Suppressor macrophage treated with lipopolysaccharide for 1 hour (primary cell): ENCODE measurements around the gene RPTOR.

Experiments used
- DNase-seq, 3 donors: peaks; one replicate each; pipeline ENCODE4 v3.0.0-alpha.2; 2020 to 2022

Gene RPTOR

DNA sequence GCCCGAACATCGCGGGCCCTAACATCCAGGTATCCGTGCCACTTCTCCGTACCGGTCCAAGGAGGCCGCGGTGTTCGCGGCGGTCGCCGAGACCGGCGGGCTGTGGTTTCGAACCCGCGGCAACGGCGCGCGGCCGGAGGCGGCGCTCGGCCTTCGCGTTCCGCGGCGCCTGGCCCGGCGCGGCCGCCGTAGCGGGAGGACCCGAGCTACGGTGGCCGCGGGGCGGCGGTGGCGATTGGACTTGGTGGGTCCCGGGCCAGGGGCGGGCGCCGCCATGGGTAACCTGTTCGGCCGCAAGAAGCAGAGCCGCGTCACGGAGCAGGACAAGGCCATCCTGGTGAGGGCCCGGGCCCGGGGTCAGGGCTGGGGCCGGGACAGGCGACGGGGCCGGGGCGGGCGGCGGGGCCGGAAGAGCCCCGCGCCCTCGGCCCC is 447.0 kb downstream of the RPTOR start, which contains the start of gene CHMP6:
CHMP6 (plus strand) TSS at position 197 of the 432 bp plus-strand sequence; CDS start at position 275, 78 bp downstream.
- peak; percentile 87 to 96 (median 93) for DNase-seq

DNA sequence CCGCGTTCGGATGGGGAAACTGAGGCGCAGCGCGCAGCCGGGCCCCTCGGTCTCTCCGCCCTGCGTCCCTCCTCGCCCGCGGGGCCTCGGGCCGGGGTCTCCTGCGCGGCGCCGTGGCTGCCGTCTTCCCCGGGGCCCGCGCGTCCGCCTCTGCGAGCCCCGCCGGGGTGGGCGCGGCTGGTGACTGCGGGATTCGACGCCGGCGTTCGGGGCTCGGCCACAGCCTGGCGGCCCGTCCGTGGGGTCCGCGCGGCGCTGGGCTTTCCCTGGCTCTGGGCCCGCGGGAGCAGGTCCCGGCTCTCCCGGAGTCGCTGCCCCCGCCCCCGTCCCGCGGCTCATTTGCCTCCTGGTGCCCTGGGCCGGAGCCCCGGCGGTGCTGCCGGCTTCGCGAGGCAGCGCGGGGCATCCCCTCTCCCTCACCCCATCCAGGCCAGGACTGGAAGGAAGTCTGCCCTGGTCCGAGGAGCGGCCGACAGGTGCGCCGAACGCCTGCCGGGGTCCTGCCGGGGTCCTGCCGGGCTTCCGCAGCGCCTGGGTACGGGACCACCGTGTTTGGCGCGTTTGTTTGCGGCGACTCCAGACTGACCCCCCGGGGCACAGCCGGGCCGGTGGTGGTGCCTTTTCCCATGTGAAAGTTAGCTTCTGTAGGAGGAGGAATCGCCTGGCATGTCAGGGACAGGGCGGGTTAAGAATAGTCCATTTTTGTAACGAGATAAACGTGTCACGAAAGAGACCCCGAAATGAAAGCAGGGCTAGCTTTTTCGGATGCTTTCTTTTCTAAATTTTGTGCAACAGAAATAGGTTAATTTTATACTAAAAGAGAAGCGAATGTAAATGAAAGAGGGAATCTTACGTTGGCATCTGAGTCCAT is 447.7 kb downstream of the RPTOR start:
- DNase-seq, result peak; percentile 35 to 66 (median 43)

DNA sequence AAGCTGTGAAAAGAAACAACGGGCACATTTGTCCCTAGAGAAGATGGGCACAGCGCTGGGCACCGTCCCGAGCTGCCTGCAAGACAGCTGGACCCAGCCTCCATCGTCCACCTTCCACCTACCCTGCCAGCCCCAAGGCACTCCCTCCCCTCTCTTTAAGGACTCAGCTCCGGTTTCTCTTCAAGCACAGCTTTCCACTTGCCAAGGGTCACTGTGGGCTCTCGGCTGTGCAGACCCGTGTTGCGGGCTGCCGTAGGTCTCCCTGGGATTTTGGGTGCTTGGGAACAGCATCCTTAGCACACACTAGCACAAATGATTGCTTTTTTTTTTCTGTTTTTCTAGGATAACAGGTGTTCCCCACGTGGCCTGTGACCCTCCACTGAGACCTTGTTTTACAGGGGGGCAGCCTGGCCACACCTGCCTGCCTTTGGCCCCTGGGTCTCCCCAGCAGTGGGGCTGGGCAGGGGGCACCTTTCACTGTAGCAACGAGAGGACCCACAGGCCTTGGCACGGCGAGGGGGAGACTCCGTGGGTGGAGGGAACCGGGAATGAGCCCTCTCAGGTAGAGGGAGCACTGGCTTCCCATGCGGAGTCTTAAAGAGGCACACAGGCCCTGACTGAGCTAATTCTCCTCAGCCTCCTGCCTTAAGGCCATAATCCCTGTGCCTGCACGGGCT is 448.4 kb downstream of the RPTOR start:
- DNase-seq, result no peak

DNA sequence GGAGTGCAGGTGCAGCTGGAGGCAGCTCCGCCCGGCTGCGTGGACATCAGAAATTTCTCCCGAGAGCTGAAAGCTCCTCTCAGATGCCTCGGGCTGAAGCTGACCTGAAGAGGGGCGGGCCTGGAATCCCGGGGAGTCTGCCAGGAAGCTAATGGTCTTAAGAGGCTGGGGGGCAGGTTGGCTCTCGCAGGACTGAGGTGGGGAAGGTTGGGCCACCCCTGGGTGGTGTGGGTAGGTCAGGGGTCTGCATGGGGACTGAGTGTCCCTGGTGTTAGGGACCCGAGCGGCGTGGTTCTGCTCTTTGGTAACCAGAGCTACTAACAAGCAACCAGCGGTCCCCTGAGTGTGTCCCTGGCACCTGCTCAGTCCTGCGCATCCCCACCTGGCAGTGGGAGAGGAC is 450.5 kb downstream of the RPTOR start:
- no peak for DNase-seq

DNA sequence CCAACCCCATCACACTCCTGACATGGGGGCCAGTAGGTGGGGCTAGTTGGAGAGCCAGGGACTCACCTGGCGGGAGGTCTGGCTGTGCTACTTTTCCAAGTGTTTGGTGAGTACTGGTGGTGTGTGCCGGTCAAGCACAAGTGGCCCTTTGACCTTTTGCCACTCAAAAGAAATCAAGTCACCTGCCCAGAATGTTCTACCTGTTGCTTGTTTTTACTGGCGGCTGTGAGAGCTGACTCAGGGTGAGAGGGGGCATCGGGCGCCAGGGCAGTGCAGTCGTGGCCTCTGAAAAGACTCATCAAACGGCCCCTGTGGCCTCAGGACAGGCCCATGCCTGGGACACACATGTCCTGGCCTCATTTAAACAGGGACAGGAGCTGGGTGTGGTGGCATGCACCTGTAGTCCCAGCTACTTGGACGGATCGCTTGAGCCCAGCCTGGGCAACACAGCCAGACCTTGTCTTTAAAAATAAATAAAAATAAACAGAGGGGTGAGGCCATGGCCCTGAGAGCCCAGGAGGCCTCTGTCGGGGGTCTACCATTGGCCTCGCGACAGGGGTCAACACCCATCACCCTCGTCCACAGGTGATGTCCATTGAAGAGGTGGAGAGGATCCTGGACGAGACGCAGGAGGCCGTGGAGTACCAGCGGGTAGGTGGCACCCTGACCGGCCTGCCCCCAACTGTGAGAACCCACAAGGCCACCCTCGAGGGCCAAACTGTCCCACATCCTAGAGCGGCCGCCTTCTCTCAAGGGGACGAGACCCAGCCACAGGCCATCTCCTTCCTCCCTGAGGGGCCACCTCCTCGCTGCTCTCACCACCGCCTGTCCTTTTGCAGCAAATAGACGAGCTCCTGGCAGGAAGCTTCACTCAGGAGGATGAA is 452.0 kb downstream of the RPTOR start:
- DNase-seq, result no peak

DNA sequence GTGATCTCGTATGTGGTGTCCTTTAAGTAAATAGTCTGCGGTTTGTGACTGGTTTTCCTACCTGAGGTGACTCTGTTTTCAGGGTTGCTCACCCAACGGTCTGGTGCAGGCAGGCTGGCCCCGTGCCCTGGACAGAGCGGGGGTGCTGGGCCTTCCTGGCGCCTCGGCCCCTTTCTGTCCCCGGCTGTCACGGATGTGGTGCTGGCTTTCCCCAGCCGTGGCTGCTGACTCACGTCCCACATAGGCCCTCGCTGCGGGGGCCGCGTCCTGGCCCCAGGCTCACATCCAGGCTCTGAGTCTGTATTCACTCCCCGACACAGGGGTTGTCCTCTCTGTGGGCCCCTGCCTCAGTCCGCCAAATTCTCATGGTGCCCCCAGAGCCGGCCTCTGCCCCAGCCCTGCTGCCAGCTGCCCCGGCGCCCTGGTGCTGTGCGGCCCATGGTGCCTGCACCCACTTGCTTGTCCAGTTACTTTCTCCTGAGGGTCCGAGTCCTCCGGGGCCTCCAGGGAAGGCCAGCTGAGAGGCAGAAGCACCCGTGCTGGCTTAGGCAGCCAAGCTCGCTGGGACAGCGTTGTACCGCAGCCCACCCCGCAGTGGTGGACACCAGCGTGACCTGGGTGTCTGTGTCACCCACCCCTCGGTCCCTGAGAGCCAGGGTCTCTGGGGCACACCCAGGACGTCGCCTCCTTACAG is 452.9 kb downstream of the RPTOR start:
- peak in 2 of 3 donors; percentile 27 to 51 for DNase-seq

DNA sequence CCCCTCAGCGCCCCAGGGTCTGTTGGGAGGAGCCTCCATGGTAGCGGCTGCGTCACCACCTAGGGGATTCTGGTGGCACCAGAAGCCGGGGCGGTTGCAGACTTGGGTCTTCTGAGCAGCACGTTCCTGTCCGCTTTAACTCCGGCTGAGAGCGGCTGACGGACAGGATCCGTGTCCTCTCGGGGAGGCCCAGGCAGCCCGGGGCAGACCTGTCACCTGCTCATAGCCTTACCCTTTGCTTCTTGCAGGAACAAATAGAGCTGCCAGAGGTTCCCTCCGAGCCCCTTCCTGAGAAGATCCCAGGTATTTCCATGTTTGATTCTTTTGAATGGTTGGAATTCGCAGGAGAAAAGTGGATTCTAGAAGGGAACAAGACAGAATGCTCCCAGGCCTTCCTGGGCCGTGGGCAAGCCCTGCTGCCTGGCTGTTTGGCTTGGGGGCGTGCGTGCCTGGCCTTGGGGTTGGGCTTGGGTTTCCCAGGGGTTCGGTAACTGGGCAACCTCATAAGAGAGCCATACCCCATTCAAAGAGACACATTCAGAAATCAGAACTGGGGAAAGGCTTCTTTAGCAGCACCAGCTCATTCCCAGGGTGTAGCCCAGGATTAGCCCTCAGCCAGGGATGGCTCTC is 453.6 kb downstream of the RPTOR start:
- no peak for DNase-seq

DNA sequence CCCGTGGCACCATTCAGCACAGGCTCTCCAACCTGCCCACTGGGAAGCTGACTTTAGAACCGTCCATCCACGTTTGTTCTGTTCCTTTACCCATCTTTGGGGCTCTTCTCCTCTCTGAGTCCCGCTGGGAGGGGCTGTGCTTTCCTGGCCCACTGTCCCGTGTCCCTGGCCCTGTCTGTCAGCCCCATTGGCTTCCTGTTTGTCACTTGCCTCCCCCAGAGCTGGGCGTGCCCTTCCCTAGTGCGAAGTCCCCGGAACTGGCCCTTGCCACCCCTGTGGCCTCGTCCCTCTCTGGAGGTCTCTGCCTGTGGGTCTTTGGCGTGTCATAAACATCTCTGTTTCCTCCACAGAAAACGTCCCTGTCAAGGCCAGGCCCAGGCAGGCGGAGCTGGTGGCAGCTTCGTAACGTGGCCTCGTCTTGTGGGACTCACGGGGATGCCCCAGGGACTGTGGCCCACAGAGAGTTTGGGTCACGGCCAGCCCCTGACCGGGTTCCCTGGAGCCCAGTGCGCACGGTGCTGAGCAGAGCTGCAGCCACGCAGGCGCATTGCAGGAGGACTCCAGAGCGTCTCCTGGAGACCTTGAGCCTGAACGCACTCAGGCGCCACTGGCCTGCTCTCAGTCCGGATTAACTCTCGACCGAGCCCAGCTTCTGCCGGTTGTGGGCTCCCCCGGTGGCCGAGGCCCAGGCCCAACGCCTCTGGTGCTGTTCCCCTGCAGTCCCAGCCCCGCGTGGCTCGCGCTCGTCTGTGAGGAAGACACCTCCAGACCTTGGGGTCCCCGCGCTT is 454.3 kb downstream of the RPTOR start:
- DNase-seq, result no peak

DNA sequence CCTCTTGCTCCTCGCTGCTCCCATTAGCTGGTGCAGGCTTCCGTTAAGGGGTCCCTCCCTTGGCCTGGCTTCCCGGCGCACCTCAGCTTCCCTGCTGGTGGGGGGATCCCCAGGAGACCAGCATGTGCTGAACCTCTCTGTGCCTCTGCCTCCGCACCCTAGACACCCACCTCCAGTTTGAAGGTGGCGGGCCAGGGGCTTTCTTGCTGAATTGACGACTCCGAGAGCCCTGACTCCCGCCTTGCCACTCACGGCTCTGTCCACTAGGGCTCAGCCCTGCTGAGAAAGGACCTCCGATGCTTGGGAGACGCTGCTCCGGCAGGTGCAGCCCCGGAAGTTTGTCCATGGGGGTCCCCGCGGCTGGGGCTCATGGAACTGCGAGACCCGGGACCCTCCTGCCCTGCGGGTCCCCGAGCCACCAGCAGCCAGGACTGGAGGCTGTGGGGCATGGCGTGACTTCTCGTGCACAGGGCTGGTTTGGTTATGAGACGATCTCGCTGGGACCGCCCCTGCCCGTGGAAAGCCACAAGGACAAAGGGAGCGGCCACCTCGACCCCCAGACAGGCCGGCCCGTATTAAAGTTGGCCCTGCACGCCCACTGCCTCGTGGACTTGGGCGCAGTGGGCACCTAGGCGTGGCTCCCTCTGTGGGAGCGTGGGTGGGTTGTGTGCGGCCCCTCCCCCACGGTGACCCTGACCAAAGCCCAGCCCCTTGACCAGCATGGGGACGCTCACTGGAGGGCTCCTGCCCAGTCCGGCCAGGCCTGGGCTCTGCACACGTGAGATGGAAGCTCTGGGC is 455.1 kb downstream of the RPTOR start:
- no peak for DNase-seq

DNA sequence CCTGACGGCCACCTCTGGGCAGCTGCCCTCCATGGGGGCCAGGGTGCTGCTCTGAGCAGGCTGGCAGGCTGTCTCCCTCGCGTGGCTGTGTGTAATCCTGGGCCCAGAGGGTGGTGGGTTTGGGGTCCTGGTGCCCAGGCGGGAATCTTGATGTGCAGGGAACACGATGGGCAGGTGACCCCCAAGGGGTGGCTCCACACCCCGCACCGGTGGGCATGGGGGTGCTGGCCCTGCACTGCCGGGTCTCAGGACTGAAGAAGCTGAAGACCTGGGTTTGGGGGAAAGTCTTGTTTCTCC is 455.6 kb downstream of the RPTOR start:
- no peak for DNase-seq

DNA sequence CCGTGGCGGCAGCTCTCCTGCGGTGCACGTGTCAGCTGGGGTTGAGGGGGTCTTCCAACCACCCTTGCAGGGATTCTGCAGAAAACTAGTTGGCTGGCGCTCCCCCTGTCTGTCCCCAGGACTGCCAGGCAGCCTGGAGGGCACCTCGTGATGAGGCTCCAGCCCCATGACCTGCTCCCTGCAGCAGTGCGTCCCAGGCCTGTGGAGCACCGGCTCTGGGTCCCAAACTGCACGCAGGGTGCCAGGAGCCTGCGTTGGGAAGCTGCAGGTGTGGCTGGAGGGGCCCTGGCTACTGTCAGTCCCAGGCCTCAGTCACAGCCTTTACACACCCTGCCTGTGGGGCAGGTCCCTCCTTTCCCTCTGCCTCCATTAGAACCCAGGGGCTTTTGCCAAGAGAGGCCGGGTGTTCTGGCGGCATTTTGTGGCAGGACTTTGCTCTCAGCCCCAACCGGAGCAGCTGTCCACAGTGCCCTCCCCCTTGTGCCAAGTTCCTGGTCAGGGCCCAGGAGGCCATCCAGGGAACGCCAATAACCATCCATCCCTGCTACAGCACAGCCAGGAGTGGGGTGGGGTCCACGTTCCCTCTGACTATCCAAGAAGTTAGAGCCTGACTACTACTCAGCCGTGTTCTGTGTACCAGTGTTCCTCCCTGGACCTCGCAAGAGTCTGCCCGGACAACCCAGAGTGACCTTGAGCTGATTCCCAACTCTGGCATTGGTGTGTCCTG is 456.2 kb downstream of the RPTOR start:
- DNase-seq, result no peak

DNA sequence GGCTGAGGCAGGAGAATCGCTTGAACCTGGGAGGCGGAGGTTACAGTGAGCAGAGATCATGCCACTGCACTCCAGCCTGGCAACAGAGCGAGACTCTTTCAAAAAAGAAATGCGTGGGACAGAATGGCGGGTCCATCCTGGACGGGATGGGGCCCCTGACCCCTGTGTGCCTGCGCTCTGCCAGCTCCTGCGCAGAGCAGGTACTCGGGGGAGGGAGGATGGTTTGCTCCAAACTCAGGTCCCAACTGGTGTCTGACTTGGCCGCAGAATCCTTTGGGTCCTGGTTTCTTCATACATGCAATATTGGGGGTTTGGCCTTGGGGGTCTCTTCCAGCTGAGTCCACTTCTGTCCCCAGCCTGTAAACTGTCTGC is 457.4 kb downstream of the RPTOR start:
- no peak for DNase-seq

DNA sequence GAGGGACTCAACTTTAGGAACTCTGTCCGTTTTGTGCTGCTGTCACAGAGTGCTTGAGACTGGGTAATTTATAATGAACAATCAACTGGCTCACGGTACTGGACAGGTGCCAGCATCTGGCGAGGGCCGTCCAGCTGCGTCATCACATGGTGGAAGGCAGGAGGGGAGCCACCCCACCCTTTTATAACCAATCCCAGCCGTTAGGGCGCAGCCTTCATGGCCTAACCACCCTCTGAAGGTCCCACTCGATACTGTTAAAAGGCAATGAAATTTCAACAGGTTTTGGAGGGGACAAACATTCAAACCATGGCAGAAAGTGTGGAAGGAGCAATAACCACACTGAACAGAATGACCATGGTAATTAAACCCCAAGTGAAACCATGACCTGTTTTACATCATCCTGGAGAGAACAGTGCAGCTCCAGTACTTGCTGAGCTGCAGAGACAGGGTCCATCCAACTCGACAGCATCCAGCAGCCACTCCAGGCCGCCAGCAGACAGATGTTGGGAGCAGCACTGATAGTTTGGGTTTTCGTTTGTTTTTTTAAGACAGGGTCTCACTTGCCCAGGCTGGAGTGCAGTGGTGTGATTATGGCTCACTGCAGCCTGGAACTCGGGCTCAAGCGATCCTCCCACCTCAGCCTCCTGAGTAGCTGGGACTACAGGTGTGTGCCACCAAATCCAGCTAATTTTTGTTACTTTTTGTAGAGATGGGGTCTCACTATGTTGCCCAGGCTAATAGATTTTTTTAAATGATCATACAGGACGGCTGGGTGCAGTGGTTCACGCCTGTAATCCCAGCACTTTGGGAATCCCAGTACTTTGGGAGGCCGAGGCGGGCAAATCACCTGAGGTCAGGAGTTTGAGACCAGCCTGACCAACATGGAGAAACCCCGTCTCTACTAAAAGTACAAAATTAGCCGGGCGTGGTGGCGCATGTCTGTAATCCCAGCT is 458.0 kb downstream of the RPTOR start:
- peak in 1 of 3 donors; percentile 25 for DNase-seq

DNA sequence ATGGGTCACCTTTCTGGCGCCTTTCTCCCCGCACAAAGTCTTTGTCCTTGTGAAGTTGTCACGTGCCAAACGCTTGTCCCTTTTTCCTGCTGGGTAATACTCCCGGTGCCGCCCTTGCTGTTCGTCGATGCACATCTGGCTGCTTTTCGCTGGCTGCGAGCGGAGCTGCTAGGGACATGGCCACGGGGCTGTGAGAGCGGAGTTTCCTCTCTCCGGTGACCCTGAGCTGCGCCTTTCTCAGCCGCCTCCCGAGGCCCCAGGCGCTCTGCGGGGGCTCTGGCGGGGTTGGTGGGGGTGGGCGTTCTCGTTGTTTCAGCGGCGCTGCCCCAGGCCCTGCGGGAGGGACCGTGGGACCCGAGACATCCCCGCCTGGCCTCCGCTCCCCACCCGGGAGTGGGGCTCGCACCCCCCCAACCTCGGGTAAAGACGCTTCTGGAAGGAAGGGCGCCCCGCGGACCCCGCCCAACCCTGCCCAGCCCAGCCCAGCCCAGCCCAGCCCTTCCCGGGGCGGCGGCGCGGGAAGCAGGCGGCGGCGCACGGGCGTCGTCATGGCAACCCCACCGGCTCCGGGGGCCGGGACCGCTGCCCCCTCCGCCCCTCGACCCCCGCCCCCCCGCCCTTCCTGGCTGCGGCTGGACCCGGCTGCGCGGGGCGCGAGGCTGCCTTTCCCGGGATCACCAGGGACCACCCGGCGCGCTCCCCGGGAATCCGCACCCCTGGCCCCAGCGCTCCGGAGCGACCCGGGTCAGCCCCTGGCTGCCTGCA is 459.3 kb downstream of the RPTOR start:
- peak in 2 of 3 donors; percentile 33 to 45 for DNase-seq

DNA sequence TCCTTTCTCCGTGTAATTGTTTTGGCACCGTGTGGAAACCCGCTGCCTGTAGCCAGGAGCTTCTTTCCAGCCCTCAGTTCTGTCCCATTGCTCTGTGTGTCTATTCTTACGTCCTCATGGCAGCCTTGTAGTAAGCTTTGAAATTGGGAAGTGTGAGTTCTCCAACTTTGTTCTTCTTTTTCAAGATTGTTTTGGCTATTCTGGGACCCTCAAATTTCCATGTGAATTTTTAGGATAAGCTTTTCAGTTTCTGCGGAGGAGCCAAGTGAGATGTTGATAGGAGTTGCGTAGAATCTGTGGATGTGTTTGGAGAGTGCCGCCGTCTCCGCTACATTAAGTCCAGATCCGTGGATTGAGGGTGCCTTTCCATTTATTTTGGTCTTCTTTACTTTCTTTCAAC is 462.3 kb downstream of the RPTOR start:
- no peak for DNase-seq

DNA sequence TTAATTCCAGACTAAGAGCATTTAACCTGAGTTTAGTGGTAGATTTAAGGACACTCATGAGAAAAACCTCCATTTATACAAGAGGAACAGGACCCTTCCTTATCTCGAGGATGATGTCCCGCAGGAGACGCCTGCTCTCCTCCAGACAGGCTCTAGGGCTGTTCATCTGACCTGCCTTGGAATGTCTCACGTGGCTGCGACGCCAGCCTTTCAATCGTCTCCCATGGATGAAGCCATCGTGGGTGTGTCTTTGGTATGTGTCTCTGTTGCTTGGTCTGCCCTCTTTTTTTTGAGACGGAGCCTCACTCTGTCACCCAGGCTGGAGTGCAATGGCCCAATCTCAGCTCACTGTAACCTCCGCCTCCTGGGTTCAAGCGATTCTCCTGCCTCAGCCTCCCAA is 463.5 kb downstream of the RPTOR start:
- DNase-seq, result no peak

DNA sequence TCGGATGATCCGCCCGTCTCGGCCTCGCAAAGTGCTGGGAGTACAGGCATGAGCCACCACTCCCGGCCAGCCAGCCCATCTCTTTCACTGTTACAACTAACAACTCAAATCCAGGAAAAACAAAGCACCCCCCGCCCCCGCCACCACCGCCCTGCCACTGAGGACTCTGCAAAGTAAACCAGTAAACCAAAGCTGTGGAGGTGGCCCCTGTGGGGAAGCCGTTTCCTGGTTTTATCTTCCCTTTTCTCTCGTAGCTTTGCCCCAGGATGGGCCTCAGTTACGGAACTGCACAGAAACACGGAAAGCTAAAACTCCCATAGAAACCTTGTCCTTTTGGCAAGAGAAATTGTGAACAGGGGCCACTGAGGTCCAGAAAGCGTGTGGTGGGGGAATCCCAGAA is 464.5 kb downstream of the RPTOR start:
- peak; percentile 43 to 59 (median 57) for DNase-seq

DNA sequence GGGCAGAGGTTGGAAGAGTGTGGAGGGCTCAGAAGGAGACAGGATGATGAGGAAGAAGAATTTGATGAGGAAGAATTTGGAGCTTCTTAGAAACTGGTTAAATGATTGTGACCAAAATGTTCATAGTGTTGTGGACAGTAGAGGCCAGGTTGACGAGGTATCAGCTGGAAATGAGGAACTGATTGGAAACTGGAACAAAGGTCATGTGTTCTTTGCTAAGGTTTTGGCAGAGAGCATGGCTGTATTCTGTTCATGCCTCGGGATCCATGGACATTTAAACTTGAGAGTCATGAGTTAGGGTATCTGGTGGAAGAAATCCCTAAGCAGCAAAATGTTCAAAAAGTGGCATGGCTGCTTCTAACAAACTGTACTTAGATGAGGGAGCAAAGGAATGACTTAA is 466.3 kb downstream of the RPTOR start:
- DNase-seq, result no peak
